ENCODE results near the gene KDM4B. TPM values are rescaled to one million over a fixed set of nuclear protein-coding genes. Genes with fewer than 3 reads are reported as not detected.
A peak's percentile ranks its signal among the peaks of the same experiment; 100 is the strongest.

Gene KDM4B
- total and polyA plus RNA-seq, 9 donors: 5.2 to 62.9 (median 46.4) TPM

DNA sequence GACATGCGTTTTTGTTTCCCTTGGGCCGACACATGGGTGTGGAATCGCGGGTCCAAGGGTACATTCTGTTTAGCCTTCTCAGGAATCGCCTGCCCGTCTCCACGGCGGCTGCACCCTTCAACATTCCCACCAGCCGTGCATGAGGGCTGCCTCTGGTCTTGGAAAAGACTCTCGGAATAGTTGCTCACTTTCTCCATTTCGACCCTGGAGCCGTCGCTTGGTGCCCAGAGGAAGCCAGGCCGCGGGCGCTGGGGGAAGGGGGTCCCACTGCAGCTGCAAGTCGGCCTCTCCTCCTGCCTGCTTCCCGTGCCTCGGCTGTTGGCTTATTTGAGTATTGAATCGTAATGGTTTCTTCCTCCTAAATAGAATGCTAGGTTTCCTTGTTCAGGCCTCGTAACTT is 51.5 kb downstream of the KDM4B start:
- WGBS, 3 donors: 84 to 89% (median 89%) methylated on average over 21 of the region's 21 CpGs
- TF ChIP-seq, protein P1, sequence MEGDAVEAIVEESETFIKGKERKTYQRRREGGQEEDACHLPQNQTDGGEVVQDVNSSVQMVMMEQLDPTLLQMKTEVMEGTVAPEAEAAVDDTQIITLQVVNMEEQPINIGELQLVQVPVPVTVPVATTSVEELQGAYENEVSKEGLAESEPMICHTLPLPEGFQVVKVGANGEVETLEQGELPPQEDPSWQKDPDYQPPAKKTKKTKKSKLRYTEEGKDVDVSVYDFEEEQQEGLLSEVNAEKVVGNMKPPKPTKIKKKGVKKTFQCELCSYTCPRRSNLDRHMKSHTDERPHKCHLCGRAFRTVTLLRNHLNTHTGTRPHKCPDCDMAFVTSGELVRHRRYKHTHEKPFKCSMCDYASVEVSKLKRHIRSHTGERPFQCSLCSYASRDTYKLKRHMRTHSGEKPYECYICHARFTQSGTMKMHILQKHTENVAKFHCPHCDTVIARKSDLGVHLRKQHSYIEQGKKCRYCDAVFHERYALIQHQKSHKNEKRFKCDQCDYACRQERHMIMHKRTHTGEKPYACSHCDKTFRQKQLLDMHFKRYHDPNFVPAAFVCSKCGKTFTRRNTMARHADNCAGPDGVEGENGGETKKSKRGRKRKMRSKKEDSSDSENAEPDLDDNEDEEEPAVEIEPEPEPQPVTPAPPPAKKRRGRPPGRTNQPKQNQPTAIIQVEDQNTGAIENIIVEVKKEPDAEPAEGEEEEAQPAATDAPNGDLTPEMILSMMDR (IDR thresholded peaks at IDR 0.05): no peak
- TF ChIP-seq EP300 (IDR thresholded peaks at IDR 0.05) (no peak), POLR2A (IDR thresholded peaks at IDR 0.05) (no peak)
- Histone ChIP-seq H3K36me3 (no peaks in the 10 kb centered on the region), H3K9me3 (no peaks in the 10 kb centered on the region), H3K4me1 (ENCODE audit: insufficient read depth) (peaks cover 12% of the 10 kb centered on the region), H3K27me3 (no peaks in the 10 kb centered on the region), H3K4me3 (no peak overlapping the region), H3K27ac (no peak overlapping the region)
- intact Hi-C loops (cut with DNase I): loop anchor here in 2 of 4 donors (5.0 to 10.0 kb wide), 2 partner anchors 33 to 106 kb away; no protein-coding TSS in a partner anchor
- DNase-seq: no peak

DNA sequence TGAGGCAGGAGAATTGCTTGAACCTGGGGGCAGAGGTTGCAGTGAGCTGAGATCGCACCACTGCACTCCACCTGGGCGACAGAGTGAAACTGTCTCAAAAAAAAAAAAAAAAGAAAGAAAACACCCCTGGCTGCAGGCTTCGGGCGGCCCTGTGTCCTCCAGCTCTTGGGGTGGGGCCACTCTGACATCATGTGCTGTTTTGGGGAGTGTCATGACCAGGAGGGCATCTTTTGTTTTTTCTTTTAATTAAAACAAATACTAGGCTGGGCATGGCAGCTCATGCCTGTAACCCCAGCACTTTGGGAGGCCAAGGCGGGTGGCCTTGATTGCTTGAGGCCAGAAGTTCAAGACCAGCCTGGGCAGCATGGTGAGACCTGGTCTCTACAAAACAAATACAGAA is 52.1 kb downstream of the KDM4B start:
- TF ChIP-seq EP300 (IDR thresholded peaks at IDR 0.05) (no peak), POLR2A (IDR thresholded peaks at IDR 0.05) (no peak)
- TF ChIP-seq, protein P1 (IDR thresholded peaks at IDR 0.05): no peak
- no peak overlapping the region for H3K4me3 ChIP-seq
- no peaks in the 10 kb centered on the region for H3K36me3 ChIP-seq
- no peak for DNase-seq
- no peaks in the 10 kb centered on the region for H3K27me3 ChIP-seq
- H3K4me1 ChIP-seq (ENCODE audit: insufficient read depth): peaks cover 12% of the 10 kb centered on the region
- intact Hi-C loops (cut with DNase I): loop anchor here in 2 of 4 donors (5.0 to 10.0 kb wide), 2 partner anchors 34 to 106 kb away; no protein-coding TSS in a partner anchor
- no peak overlapping the region for H3K27ac ChIP-seq
- WGBS, 3 donors: 82 to 88% (median 85%) methylated on average over 5 of the region's 5 CpGs
- H3K9me3 ChIP-seq: no peaks in the 10 kb centered on the region

DNA sequence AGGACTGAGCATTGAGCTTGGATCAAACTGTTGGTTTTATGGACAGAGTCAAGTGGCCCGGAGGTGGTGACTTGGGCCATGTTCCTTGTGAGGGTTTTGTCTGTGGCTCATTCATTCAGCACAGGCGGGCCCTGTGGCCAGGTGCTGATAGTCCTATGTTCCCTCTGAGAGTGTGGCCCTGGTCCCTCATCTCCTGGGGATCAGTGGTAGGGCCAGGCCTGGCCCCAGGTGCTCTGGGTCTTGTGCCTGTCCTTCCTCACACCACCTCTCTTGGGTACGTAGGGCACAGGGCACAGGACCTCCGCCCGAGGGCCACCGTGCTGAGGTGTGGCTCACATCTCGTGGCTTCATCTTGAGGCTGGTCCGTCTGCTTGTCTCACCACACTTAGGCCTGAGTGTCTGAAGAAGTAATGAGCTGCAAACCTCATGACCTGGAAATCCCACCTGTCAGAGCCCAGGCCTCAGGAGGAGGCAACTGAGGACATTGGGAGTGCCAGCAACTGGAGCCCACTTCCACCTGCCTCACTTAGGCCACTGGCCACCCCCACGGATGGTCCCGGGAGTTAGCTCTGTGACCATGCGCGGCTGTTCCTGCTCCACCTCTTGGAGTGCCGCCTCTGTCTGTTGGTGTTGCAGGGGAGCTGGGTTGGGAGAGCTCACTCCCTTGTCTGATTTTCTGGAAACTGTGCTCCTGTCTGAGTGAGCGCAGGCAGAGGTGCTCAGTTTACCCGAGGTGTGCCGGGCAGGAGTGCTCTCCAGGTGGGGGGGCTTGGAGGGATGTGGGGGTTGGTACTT is 53.4 kb downstream of the KDM4B start:
- 86 to 93% (median 91%) methylated on average over 16 of the region's 16 CpGs for WGBS, 3 donors
- Histone ChIP-seq H3K36me3 (no peaks in the 10 kb centered on the region), H3K27ac (no peak overlapping the region), H3K9me3 (no peaks in the 10 kb centered on the region), H3K27me3 (no peaks in the 10 kb centered on the region), H3K4me1 (ENCODE audit: insufficient read depth) (peaks cover 14% of the 10 kb centered on the region), H3K4me3 (no peak overlapping the region)
- no peak for DNase-seq
- no peak for TF ChIP-seq EP300 (IDR thresholded peaks at IDR 0.05)
- TF ChIP-seq, protein P1 (IDR thresholded peaks at IDR 0.05): no peak
- TF ChIP-seq POLR2A (IDR thresholded peaks at IDR 0.05): no peak
- intact Hi-C loops (cut with DNase I): loop anchor here in 3 of 4 donors (2.0 to 10.0 kb wide), 3 partner anchors 35 to 107 kb away; no protein-coding TSS in a partner anchor

DNA sequence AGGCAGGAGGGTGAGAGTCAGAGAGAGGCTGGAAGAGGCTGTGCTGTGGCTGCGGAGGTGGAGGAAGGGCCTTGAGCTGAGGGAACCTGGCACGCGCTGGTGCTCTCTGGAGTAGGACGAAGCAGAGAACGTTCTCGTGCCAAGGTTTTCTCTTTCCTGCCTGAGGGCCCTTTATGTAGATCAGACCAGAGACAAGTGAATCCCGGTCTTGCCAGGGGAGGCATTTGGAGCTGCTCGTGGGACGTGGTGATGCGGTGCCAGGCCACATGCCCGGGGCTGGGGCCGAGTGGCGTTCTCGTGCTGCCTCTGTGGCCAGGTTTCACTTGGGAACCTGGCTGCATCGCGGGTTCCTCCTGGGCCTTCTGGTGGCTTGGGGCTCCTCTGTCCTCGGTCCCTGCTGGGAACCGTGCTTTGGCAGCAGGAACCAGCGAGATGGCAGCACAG is 54.2 kb downstream of the KDM4B start:
- H3K36me3 ChIP-seq: no peaks in the 10 kb centered on the region
- no peak overlapping the region for H3K27ac ChIP-seq
- TF ChIP-seq EP300 (IDR thresholded peaks at IDR 0.05) (no peak), POLR2A (IDR thresholded peaks at IDR 0.05) (no peak)
- TF ChIP-seq, protein P1 (IDR thresholded peaks at IDR 0.05): no peak
- intact Hi-C loops (cut with DNase I): loop anchor here in 3 of 4 donors (2.0 to 10.0 kb wide), 3 partner anchors 36 to 108 kb away; no protein-coding TSS in a partner anchor
- H3K27me3 ChIP-seq: no peaks in the 10 kb centered on the region
- no peak overlapping the region for H3K4me3 ChIP-seq
- peaks cover 14% of the 10 kb centered on the region for H3K4me1 ChIP-seq (ENCODE audit: insufficient read depth)
- 61 to 67% (median 64%) methylated on average over 19 of the region's 19 CpGs for WGBS, 3 donors
- DNase-seq: peak in 2 of 5 donors; percentile 46 to 71
- no peaks in the 10 kb centered on the region for H3K9me3 ChIP-seq
